Activated T-cell treated with anti-CD3 and anti-CD28 coated beads, Interleukin-2, amount 50 U/mL, for 4 hours (primary cell): Measurements from ENCODE around the gene RAB4B. TPM values are rescaled to one million over a fixed set of nuclear protein-coding genes. Genes with fewer than 3 reads are reported as not detected.
"Not testable (repeated sequence)": the region's sequence is repeated elsewhere in the genome, so short reads cannot be mapped to it uniquely, and the experiment has no call there.

Source experiments
- ATAC-seq, 2 donors: fragments of 200-7000 bp; cut with Tn5 transposase; one replicate each; pipeline ENCODE4 v1.10.0; 2021
- DNase-seq: peaks from one replicate; pipeline ENCODE4 v3.0.0-alpha.2; 2020
- H3K27me3 Mint-ChIP-seq: one replicate; pipeline ENCODE4 v1.8.0; 2021; ENCODE audit warnings: low read depth, mixed read lengths
- H3K36me3 Mint-ChIP-seq: one replicate; pipeline ENCODE4 v1.8.0; 2022; ENCODE audit warnings: mixed read lengths; ENCODE audit not compliant: insufficient read depth
- H3K4me1 Mint-ChIP-seq: one replicate; pipeline ENCODE4 v1.8.0; 2021; ENCODE audit warnings: low read depth, mixed read lengths
- H3K4me3 Mint-ChIP-seq: one replicate; pipeline ENCODE4 v1.8.0; 2021; ENCODE audit warnings: mild to moderate bottlenecking, moderate library complexity, mixed read lengths
- H3K9me3 Mint-ChIP-seq: one replicate; pipeline ENCODE4 v1.8.0; 2021; ENCODE audit warnings: mixed read lengths
- total RNA-seq, 3 donors: library from RNA; stranded (reverse); gene quantifications; one replicate each; pipeline ENCODE4 v1.2.1, GENCODE V29; 2021

RAB4B gene
- total RNA-seq, 3 donors from 2014 or later, result 26.6 to 34.9 (median 30.0) TPM

- not testable (repeated sequence) for DNase-seq, H3K4me3 Mint-ChIP-seq, H3K9me3 Mint-ChIP-seq, H3K27me3 Mint-ChIP-seq
- Mint-ChIP-seq H3K36me3 (peaks cover 15% of the 10 kb centered on the region), H3K4me1 (peaks cover 29% of the 10 kb centered on the region)
- peak in 1 of 2 donors; percentile 36 for ATAC-seq
Observed at GRCh38 chr19:40826312-40826698, 48.3 kb downstream of the RAB4B start.

- DNase-seq, result not testable (repeated sequence)
Observed at GRCh38 chr19:40826699-40827385, 48.8 kb downstream of the RAB4B start.

GRCh38 chr19:40827386-40828247, 49.6 kb downstream of the RAB4B start:
- no peak overlapping the region for H3K4me3 Mint-ChIP-seq

More at GRCh38 chr19:40826699-40827385, 48.8 kb downstream of the RAB4B start:
- not testable (repeated sequence) for H3K4me3 Mint-ChIP-seq, H3K9me3 Mint-ChIP-seq, H3K27me3 Mint-ChIP-seq
- H3K4me1 Mint-ChIP-seq, result peaks cover 29% of the 10 kb centered on the region
- peak; percentile 62 to 78 for ATAC-seq
- H3K36me3 Mint-ChIP-seq, result peaks cover 15% of the 10 kb centered on the region

GRCh38 chr19:40829205-40829604, 51.2 kb downstream of the RAB4B start:
- no peak overlapping the region for H3K4me3 Mint-ChIP-seq
- no peak for DNase-seq

More at GRCh38 chr19:40827386-40828247, 49.6 kb downstream of the RAB4B start:
- Mint-ChIP-seq H3K9me3 (no peaks in the 10 kb centered on the region), H3K36me3 (peaks cover 15% of the 10 kb centered on the region), H3K4me1 (peaks cover 29% of the 10 kb centered on the region), H3K27me3 (no peaks in the 10 kb centered on the region)
- ATAC-seq (no peak), DNase-seq (no peak)

GRCh38 chr19:40830741-40831140, 52.7 kb downstream of the RAB4B start:
- not testable (repeated sequence) for ATAC-seq, DNase-seq, H3K4me3 Mint-ChIP-seq, H3K27me3 Mint-ChIP-seq, H3K9me3 Mint-ChIP-seq
- peaks cover 25% of the 10 kb centered on the region for H3K4me1 Mint-ChIP-seq
- H3K36me3 Mint-ChIP-seq, result peaks cover 15% of the 10 kb centered on the region

More at GRCh38 chr19:40829205-40829604, 51.2 kb downstream of the RAB4B start:
- Mint-ChIP-seq H3K4me1 (peaks cover 28% of the 10 kb centered on the region), H3K36me3 (peaks cover 15% of the 10 kb centered on the region), H3K9me3 (no peaks in the 10 kb centered on the region), H3K27me3 (no peaks in the 10 kb centered on the region)
- ATAC-seq, result no peak

- ATAC-seq (no peak), DNase-seq (no peak)
- H3K4me3 Mint-ChIP-seq, result no peak overlapping the region
- H3K36me3 Mint-ChIP-seq, result peaks cover 14% of the 10 kb centered on the region
- peaks cover 19% of the 10 kb centered on the region for H3K4me1 Mint-ChIP-seq
- no peaks in the 10 kb centered on the region for H3K9me3 Mint-ChIP-seq
- no peaks in the 10 kb centered on the region for H3K27me3 Mint-ChIP-seq
Observed at GRCh38 chr19:40831502-40832430, 53.7 kb downstream of the RAB4B start.

- Mint-ChIP-seq H3K36me3 (peaks cover 11% of the 10 kb centered on the region), H3K4me1 (peaks cover 12% of the 10 kb centered on the region)
- DNase-seq, H3K27me3 Mint-ChIP-seq, H3K4me3 Mint-ChIP-seq, H3K9me3 Mint-ChIP-seq, ATAC-seq: not testable (repeated sequence)
Observed at GRCh38 chr19:40832431-40832790, 54.4 kb downstream of the RAB4B start.

GRCh38 chr19:40833728-40834533, 55.9 kb downstream of the RAB4B start:
- DNase-seq, H3K4me1 Mint-ChIP-seq, H3K9me3 Mint-ChIP-seq, H3K27me3 Mint-ChIP-seq, H3K36me3 Mint-ChIP-seq, ATAC-seq, H3K4me3 Mint-ChIP-seq: not testable (repeated sequence)

- Mint-ChIP-seq H3K4me1 (peaks cover 8% of the 10 kb centered on the region), H3K9me3 (no peaks in the 10 kb centered on the region), H3K4me3 (no peak overlapping the region), H3K27me3 (no peaks in the 10 kb centered on the region), H3K36me3 (no peaks in the 10 kb centered on the region)
- ATAC-seq (no peak), DNase-seq (no peak)
Observed at GRCh38 chr19:40836754-40837429, 58.8 kb downstream of the RAB4B start.

- H3K36me3 Mint-ChIP-seq, result not testable (repeated sequence)
Observed at GRCh38 chr19:40838477-40838876, 60.4 kb downstream of the RAB4B start.

GRCh38 chr19:40842012-40842411, 64.0 kb downstream of the RAB4B start:
- not testable (repeated sequence) for H3K27me3 Mint-ChIP-seq, DNase-seq, ATAC-seq, H3K9me3 Mint-ChIP-seq, H3K4me3 Mint-ChIP-seq, H3K36me3 Mint-ChIP-seq
- H3K4me1 Mint-ChIP-seq, result peaks cover 19% of the 10 kb centered on the region

More at GRCh38 chr19:40838477-40838876, 60.4 kb downstream of the RAB4B start:
- not testable (repeated sequence) for H3K4me1 Mint-ChIP-seq, ATAC-seq, H3K27me3 Mint-ChIP-seq, DNase-seq, H3K4me3 Mint-ChIP-seq, H3K9me3 Mint-ChIP-seq

GRCh38 chr19:40842997-40843652, 65.1 kb downstream of the RAB4B start:
- not testable (repeated sequence) for H3K36me3 Mint-ChIP-seq, H3K9me3 Mint-ChIP-seq, DNase-seq, ATAC-seq
- Mint-ChIP-seq H3K27me3 (peaks cover 12% of the 10 kb centered on the region), H3K4me1 (peaks cover 19% of the 10 kb centered on the region), H3K4me3 (peak overlapping the region; percentile 68)
